NCI-H460 (cell line): ENCODE results near the gene SPTBN4. TPM values are rescaled to one million over a fixed set of nuclear protein-coding genes. Genes with fewer than 3 reads are reported as not detected.
"Not testable (repeated sequence)": the region's sequence is repeated elsewhere in the genome, so short reads cannot be mapped to it uniquely, and the experiment has no call there.

Experiments
- DNase-seq: peaks from one replicate; pipeline ENCODE4 v3.0.0-alpha.2; 2016; ENCODE audit warnings: low read depth; ENCODE audit errors: extremely low read depth
- total RNA-seq: library from RNA; depleted of rRNA; stranded (reverse); fragments of >200 nt; shearing (Covaris generic); gene quantifications from 2 replicates; pipeline ENCODE4 v1.2.3, GENCODE V29; 2014

SPTBN4 gene
- total RNA-seq, 1 experiment from 2014 or later: 0.82 TPM

DNA sequence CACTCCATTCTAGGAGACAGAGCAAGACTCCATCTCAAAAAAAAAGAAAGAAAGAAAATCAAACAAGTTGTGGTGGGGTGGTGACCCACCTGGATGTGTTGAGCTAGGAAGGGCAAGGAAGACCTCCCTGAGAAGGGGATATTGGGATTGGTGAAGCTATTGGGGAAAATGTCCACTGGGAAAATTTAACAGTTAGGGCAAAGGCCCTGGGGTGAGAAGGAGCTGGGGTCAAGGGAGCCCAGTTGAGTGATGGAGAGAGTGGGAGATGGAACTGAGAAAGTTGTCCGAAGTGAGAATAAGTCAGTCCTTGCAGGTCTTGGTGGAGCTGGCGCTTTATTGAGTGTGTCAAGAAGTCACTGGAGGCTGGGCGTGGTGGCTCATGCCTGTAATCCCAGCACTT is 28.5 kb upstream of the SPTBN4 start:
- DNase-seq: no peak

- DNase-seq: no peak
Measured at GRCh38 chr19:40441719-40442253, 25.0 kb upstream of the SPTBN4 start.

- no peak for DNase-seq
Measured at GRCh38 chr19:40442328-40443130, 24.3 kb upstream of the SPTBN4 start.

- DNase-seq: peak; percentile 95
Measured at GRCh38 chr19:40443131-40443999, 23.4 kb upstream of the SPTBN4 start.

DNA sequence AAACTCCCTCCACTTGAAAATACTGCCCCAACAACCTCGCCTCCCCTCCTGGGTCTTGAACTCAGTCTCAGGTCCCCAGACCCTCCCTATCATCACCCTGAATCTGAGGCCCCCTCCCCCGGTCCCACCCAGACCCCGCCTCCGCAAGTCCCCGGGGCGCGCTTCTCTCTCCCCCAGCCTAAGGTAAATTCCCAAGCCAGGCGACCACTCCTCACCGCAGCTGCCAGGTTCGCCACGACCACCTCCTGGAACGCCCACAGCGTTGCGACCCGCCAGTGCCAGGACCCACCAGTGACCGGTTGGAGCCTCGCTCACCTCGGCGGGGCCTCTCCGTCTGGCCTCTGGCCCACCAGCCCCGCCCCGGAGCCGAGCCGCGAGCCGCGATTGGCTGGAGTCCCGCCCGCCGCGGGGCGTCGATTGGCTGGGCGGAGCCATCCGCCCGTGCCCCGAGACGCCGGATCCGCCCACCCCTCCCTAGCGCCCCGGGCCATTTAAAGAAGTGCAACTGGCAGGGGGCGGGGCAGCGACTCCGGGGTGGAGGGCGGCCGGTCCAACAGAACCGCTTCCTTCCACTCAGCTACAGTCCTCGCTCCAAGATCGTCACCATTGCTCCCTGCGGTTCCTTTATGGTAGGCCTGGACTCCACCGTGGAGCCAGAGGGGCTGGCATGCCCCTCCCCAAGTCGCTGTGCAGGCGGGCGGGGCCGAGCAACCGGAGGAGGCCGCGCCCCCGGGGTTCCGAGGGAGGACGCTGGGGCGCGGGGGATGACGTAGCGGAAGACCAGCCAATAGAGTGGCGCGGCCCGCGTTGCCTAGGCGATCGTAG is 22.6 kb upstream of the SPTBN4 start, which contains the start of gene SERTAD3:
SERTAD3 (minus strand) TSS at position 336 of the 825 bp plus-strand sequence. CDS start 2,255 bp downstream, outside the sequence.
- DNase-seq: peak; percentile 87

- no peak for DNase-seq
Measured at GRCh38 chr19:40444825-40445312, 21.9 kb upstream of the SPTBN4 start.

DNA sequence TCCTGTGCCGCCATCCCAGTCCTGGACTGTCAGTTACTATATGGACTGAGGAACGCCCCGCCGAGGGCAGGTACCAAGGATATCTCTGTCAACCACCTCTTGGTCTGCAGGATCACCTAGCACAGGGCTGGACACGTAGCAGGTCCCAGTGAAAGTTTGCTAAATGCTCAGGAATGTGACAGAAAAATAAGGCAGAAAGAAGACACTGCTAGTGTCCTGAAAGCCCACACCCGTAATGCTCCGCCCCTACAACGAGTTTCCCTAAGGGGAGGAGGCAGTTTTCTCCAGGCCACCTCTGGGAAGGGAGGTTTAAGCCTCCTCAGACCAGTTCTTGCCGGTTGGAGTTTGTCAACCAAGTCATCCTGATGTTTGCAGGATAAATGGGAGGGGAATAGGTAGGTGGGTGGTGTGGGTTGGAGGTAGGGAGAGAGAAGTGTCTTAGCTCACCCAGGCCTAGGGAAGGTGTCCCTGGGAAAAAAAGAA is 21.0 kb upstream of the SPTBN4 start:
- no peak for DNase-seq

- no peak for DNase-seq
Measured at GRCh38 chr19:40446263-40446784, 20.5 kb upstream of the SPTBN4 start.

- no peak for DNase-seq
Measured at GRCh38 chr19:40449506-40449905, 17.3 kb upstream of the SPTBN4 start.

DNA sequence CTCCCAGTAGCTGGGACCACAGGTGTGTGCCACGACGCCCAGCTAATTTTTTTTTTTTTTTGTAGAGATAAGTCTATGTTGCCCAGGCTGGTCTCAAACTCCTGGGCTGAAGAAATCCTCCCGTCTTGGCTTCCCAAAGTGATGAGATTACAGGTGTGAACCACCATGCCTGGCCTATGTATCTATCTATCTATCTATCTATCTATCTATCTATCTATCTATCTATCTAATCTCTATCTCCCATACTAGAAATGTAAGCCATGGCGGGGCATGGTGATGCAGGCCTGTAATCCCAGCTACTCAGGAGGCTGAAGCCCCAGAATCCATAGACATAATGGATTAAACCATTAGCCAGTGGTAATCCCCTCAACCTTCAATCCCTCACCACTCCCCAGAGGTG is 16.1 kb upstream of the SPTBN4 start:
- DNase-seq: no peak

- no peak for DNase-seq
Measured at GRCh38 chr19:40452016-40452415, 14.8 kb upstream of the SPTBN4 start.

DNA sequence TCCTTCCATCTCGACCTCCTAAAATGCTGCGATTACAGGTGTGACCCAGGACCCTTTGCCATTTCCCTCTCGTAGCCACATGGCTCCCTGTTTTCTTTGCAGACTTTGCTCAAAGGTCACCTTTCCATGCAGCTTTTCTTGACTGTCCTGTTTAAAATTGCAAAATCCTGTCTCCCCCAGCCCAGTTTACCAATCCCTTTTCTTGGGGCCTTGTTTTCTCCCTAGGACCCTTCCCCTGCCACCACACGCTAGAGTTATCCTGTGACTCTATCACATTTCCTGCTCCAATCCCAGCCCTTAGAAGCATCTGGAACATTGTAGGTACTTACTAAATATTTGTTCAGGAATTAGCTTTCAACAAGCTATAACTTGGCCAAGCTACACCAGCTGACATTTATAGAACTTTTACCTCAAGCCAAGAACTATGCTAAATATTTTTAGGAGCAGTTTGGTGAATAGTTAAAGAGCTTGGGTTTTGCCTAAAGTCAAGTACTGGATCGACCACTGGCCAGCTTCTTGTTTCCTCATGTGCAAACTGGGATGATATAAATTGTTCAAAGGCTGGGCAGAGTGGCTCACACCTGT is 13.6 kb upstream of the SPTBN4 start:
- no peak for DNase-seq

DNA sequence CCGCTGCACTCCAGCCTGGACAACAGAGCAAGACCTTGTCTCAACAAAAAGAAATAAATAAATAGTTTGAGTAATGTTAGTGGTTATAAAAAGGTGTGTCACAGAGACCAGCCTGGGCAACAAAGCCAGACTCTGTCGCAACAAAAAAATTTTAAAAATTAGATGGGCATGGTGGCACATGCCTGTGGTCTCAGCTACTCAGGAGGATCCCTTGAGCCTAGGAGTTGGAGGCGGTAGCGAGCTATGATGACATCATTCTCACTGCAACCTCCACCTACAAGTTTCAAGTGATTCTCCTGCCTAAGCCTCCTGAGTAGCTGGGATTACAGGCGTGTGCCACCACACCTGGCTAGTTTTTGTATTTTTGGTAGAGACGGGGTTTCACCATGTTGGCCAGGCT is 12.9 kb upstream of the SPTBN4 start:
- DNase-seq: not testable (repeated sequence)

GRCh38 chr19:40457048-40457447 is 9.8 kb upstream of the SPTBN4 start:
- DNase-seq: no peak

GRCh38 chr19:40457953-40458596 is 8.7 kb upstream of the SPTBN4 start:
- no peak for DNase-seq

DNA sequence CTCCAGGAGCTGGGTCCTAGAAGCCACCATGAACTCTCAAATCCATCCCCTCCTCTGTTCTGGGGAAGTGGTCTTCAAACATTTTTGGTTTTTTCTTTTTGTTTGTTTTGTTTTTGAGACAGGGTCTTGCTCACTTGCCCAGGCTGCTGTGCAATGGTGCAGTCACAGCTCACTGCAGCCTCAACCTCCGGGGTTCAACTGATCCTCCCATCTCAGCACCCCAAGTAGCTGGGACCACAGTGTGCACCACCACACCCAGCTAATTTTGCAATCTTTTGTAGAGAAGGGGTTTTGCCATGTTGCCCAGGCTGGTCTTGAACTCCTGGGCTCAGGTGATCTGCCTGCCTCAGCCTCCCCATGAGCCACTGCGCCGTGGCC is 8.2 kb upstream of the SPTBN4 start:
- no peak for DNase-seq

DNA sequence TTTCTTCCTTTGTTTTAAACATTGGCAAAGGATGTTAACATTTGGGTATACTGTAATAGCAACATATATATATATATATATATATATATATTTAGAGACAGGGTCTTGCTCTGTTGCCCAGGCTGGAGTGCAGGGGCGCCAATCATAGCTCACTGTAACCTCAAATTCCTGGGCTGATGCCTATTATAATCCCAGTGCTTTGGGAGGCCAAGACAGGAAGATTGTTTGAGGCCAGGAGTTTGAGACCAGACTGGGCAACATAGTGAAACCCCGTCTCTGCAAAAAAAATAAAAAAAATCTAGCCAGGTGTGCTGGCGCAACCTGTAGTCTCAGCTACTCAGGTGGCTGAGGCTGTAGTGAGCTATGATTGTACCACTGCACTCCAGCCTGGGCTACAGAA is 6.6 kb upstream of the SPTBN4 start:
- DNase-seq: no peak

- no peak for DNase-seq
Measured at GRCh38 chr19:40461669-40462221, 5.1 kb upstream of the SPTBN4 start.

GRCh38 chr19:40463587-40464037 is 3.2 kb upstream of the SPTBN4 start:
- peak; percentile 44 for DNase-seq
